Neural cell (in vitro differentiated cells): ENCODE results near the gene PPIL6. TPM values are rescaled to one million over a fixed set of nuclear protein-coding genes. Genes with fewer than 3 reads are reported as not detected.

Source experiments
- H2AFZ ChIP-seq: fragments of 200-600, 300-800 bp; sonication (generic), shearing (Covaris generic); 2 replicates; pipeline ENCODE4 v1.6.0; 2014; ENCODE audit warnings: low read depth, mild to moderate bottlenecking, antibody characterized with exemption, low read length, moderate library complexity
- H3F3A ChIP-seq: fragments of 200-600 bp; shearing (Covaris generic); 2 replicates; pipeline ENCODE4 v1.6.1; 2016; ENCODE audit warnings: mild to moderate bottlenecking, moderate library complexity, mixed read lengths, antibody characterized with exemption, low read length; ENCODE audit not compliant: insufficient read depth, poor library complexity, severe bottlenecking
- H3K27ac ChIP-seq: fragments of 200-600, 300-800 bp; sonication (generic), shearing (Covaris generic); 2 replicates; pipeline ENCODE4 v1.5.1; 2014; ENCODE audit warnings: mild to moderate bottlenecking, low read length, moderate library complexity
- H3K27me3 ChIP-seq: fragments of 300-800, 200-600 bp; sonication (generic), shearing (Covaris generic); 2 replicates; pipeline ENCODE4 v1.6.0; 2014; ENCODE audit warnings: mild to moderate bottlenecking, low read depth, low read length, moderate library complexity; ENCODE audit not compliant: insufficient read depth
- H3K36me3 ChIP-seq: fragments of 300-800, 200-600 bp; sonication (generic), shearing (Covaris generic); 2 replicates; pipeline ENCODE4 v1.5.1; 2014; ENCODE audit warnings: mild to moderate bottlenecking, antibody characterized with exemption, low read length, moderate library complexity; ENCODE audit not compliant: insufficient read depth
- H3K4me2 ChIP-seq: fragments of 300-800, 200-600 bp; sonication (generic), shearing (Covaris generic); 2 replicates; pipeline ENCODE4 v1.6.0; 2014; ENCODE audit warnings: mild to moderate bottlenecking, low read length
- H3K4me3 ChIP-seq: fragments of 300-800, 200-600 bp; sonication (generic), shearing (Covaris generic); 2 replicates; pipeline ENCODE4 v1.5.1; 2014; ENCODE audit warnings: mild to moderate bottlenecking, low read length, moderate library complexity
- H3K79me2 ChIP-seq: fragments of 200-600 bp; shearing (Covaris generic); replicated peaks from 2 replicates; pipeline ENCODE4 v1.6.0; 2014; ENCODE audit warnings: mild to moderate bottlenecking, low read length, moderate library complexity; ENCODE audit not compliant: insufficient read depth
- H3K9ac ChIP-seq: fragments of 300-800, 200-600 bp; sonication (generic), shearing (Covaris generic); 2 replicates; pipeline ENCODE4 v1.6.1; 2016; ENCODE audit warnings: mild to moderate bottlenecking, low read length, mixed read lengths
- H3K9me2 ChIP-seq: fragments of 200-600 bp; shearing (Covaris generic); 2 replicates; pipeline ENCODE4 v1.6.1; 2016; ENCODE audit warnings: mild to moderate bottlenecking, low read length, mixed read lengths; ENCODE audit not compliant: insufficient read depth
- H3K9me3 ChIP-seq: fragments of 200-600, 300-800 bp; sonication (generic), shearing (Covaris generic); 2 replicates; pipeline ENCODE4 v1.6.1; 2016; ENCODE audit warnings: mild to moderate bottlenecking, mixed run types, low read length, moderate library complexity, mixed read lengths
- H4K20me1 ChIP-seq: fragments of 200-600 bp; shearing (Covaris generic); 2 replicates; pipeline ENCODE4 v1.6.1; 2016; ENCODE audit warnings: mild to moderate bottlenecking, mixed run types; ENCODE audit not compliant: insufficient read depth
- CTCF ChIP-seq: fragments of 450-650 bp; IDR thresholded peaks from 2 replicates; pipeline ENCODE4 v1.5.1; 2014; ENCODE audit warnings: antibody characterized with exemption, mild to moderate bottlenecking, moderate library complexity; ENCODE audit not compliant: poor library complexity, severe bottlenecking
- EP300 ChIP-seq: fragments of 450-650 bp; conservative IDR thresholded peaks from 2 replicates; pipeline ENCODE4 v1.6.1; 2014; ENCODE audit warnings: antibody characterized with exemption, mild to moderate bottlenecking, moderate library complexity; ENCODE audit not compliant: poor library complexity, severe bottlenecking
- EZH2 ChIP-seq: fragments of 200-600, 300-800 bp; shearing (Covaris generic), sonication (generic); IDR thresholded peaks from 2 replicates; pipeline ENCODE4 v1.6.1; 2014; ENCODE audit warnings: antibody characterized with exemption, low read length, borderline replicate concordance, mild to moderate bottlenecking; ENCODE audit not compliant: insufficient read depth, poor library complexity, severe bottlenecking
- MXI1 ChIP-seq: fragments of 450-650 bp; conservative IDR thresholded peaks from 2 replicates; pipeline ENCODE4 v1.6.1; 2014; ENCODE audit warnings: antibody characterized with exemption, mild to moderate bottlenecking; ENCODE audit not compliant: poor library complexity, severe bottlenecking
- POLR2AphosphoS5 ChIP-seq: IDR thresholded peaks from 2 replicates; pipeline ENCODE4 v1.6.1; 2012
- RAD21 ChIP-seq: fragments of 450-650 bp; conservative IDR thresholded peaks from 2 replicates; pipeline ENCODE4 v1.6.1; 2014; ENCODE audit warnings: antibody characterized with exemption, mild to moderate bottlenecking, moderate library complexity
- REST ChIP-seq: IDR thresholded peaks from 2 replicates; pipeline ENCODE4 v1.6.1; 2012; ENCODE audit warnings: borderline replicate concordance
- SMC3 ChIP-seq: fragments of 450-650 bp; conservative IDR thresholded peaks from 2 replicates; pipeline ENCODE4 v1.6.1; 2014; ENCODE audit warnings: antibody characterized with exemption, mild to moderate bottlenecking, moderate library complexity; ENCODE audit not compliant: poor library complexity
- TAF1 ChIP-seq: IDR thresholded peaks from 2 replicates; pipeline ENCODE4 v1.6.1; 2012; ENCODE audit warnings: low read depth
- polyA plus RNA-seq: library from polyadenylated mRNA; depleted of rRNA; stranded (reverse); fragments of >200 nt; gene quantifications from 2 replicates; pipeline ENCODE4 v1.2.3, GENCODE V29; 2014

PPIL6 gene
- polyA plus RNA-seq, 1 donor from 2014 or later = 11.8 TPM

- no peak overlapping the region for H3K4me2 ChIP-seq
- H3K9ac ChIP-seq = no peak overlapping the region
- H3K27ac ChIP-seq = no peak overlapping the region
- no peaks in the 10 kb centered on the region for H4K20me1 ChIP-seq
- peak overlapping the region; percentile 63 for H3K4me3 ChIP-seq
- H2AFZ ChIP-seq = no peak overlapping the region
- TF ChIP-seq SMC3 (no peak), TAF1 (no peak), EP300 (no peak), RAD21 (no peak), MXI1 (no peak), REST (no peak), POLR2AphosphoS5 (no peak), CTCF (no peak), EZH2 (no peak)
- H3F3A ChIP-seq = no peaks in the 10 kb centered on the region
- no peaks in the 10 kb centered on the region for H3K9me3 ChIP-seq
- H3K79me2 ChIP-seq = no peaks in the 10 kb centered on the region
- H3K27me3 ChIP-seq = no peaks in the 10 kb centered on the region
- H3K36me3 ChIP-seq = no peaks in the 10 kb centered on the region
- no peaks in the 10 kb centered on the region for H3K9me2 ChIP-seq
Observed at GRCh38 chr6:109484122-109484521, 43.7 kb upstream of the PPIL6 start.

DNA sequence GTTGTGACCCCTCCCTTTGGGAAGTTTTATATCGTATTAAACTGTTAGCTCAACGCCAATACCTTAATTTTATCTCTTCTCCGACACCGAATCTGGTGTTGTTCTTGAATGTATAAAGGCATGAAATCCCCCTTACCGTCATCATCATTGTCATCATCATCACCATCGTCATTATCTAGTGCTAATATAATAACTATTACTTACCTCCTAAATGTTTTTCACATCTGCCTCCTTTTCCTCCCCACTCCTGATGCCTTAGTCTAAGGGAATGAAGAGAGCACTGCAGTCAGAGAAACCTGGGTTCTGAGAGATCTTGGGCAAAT, 43.3 kb upstream of the PPIL6 start:
- Histone ChIP-seq H3K9ac (no peak overlapping the region), H3K9me3 (no peaks in the 10 kb centered on the region), H3K27me3 (no peaks in the 10 kb centered on the region), H3K9me2 (no peaks in the 10 kb centered on the region), H3K4me2 (peak overlapping the region; percentile 55), H3K36me3 (no peaks in the 10 kb centered on the region), H3K4me3 (peak overlapping the region; percentile 63), H3K79me2 (no peaks in the 10 kb centered on the region), H4K20me1 (no peaks in the 10 kb centered on the region), H2AFZ (no peak overlapping the region), H3F3A (no peaks in the 10 kb centered on the region), H3K27ac (no peak overlapping the region)
- no peak for TF ChIP-seq SMC3
- no peak for TF ChIP-seq CTCF
- TF ChIP-seq EZH2 = no peak
- TF ChIP-seq EP300 = no peak
- no peak for TF ChIP-seq MXI1
- TF ChIP-seq REST = no peak
- TF ChIP-seq POLR2AphosphoS5 = no peak
- TF ChIP-seq TAF1 = no peak
- no peak for TF ChIP-seq RAD21
